Kidney (tissue), 14 donors: ENCODE results near the gene GRAMD2B. TPM values are rescaled to one million over a fixed set of nuclear protein-coding genes. Genes with fewer than 3 reads are reported as not detected.
A peak's percentile ranks its signal among the peaks of the same experiment; 100 is the strongest.

Experiments
- DNase-seq, 5 donors: peaks; one replicate each; pipeline ENCODE4 v3.0.0-alpha.2; 2013 to 2020
- FAIRE-seq: peaks from 2 replicates; lab custom pipeline; 2012; peaks lifted over from hg19 to GRCh38; lab: Jason Lieb, UNC
- H3K27ac ChIP-seq, 2 donors: one replicate each; pipeline ENCODE4 v1.7.0; 2013; ENCODE audit warnings: low read depth in 2 of 2, low read length in 2 of 2, inconsistent platforms in 1 of 2
- H3K27me3 ChIP-seq: one replicate; pipeline ENCODE4 v1.7.1; 2013; ENCODE audit warnings: low read length, inconsistent platforms; ENCODE audit not compliant: control insufficient read depth, insufficient read depth
- H3K36me3 ChIP-seq, 3 donors: one replicate each; pipeline versions ENCODE4 v1.7.0 to v1.7.1; 2013; ENCODE audit warnings: low read length in 3 of 3, control low read depth in 1 of 3, inconsistent platforms in 1 of 3; ENCODE audit not compliant: insufficient read depth in 3 of 3, control insufficient read depth in 2 of 3
- H3K4me1 ChIP-seq, 3 donors: one replicate each; pipeline versions ENCODE4 v1.7.0 to v1.7.1; 2013; ENCODE audit warnings: low read length in 3 of 3, inconsistent platforms in 1 of 3, low read depth in 1 of 3; ENCODE audit not compliant: control insufficient read depth in 2 of 3, insufficient read depth in 2 of 3
- H3K4me3 ChIP-seq, 3 donors: one replicate each; pipeline versions ENCODE4 v1.7.0 to v1.8.1; 2013; ENCODE audit warnings: low read length in 3 of 3, control low read depth in 1 of 3, inconsistent platforms in 1 of 3
- H3K9ac ChIP-seq, 3 donors: one replicate each; pipeline versions ENCODE4 v1.7.0 to v1.7.1; 2013; ENCODE audit warnings: low read length in 3 of 3, control low read depth in 1 of 3, inconsistent platforms in 1 of 3
- H3K9me3 ChIP-seq, 3 donors: one replicate each; pipeline versions ENCODE4 v1.7.0 to v1.7.1; 2013; ENCODE audit warnings: low read length in 3 of 3, control low read depth in 1 of 3, inconsistent platforms in 1 of 3; ENCODE audit not compliant: control insufficient read depth in 2 of 3, insufficient read depth in 1 of 3
- intact Hi-C: fragments of 100-400 bp; cut with DNase I; formaldehyde crosslinking; loops from one replicate; pipeline ENCODE4 v1.11.1; 2022
- polyA plus RNA-seq: library from polyadenylated mRNA; stranded (reverse); fragments of 350-450 nt; fragmentation: Illumina TruSeq; extraction: RNeasy Lipid Tissue Mini Kit (QIAGEN cat#74804); gene quantifications from one replicate; pipeline ENCODE4 v1.2.3, GENCODE V29; 2014; ENCODE audit warnings: low read depth, low replicate concordance; ENCODE audit not compliant: insufficient read depth
- total RNA-seq: library from RNA; stranded (reverse); fragmentation: NEBNext Ultra II Directional; extraction: Animal tissue kit (Norgen Biotek cat#: 25700); gene quantifications from one replicate; pipeline ENCODE4 v1.2.1, GENCODE V29; 2021
- TF ChIP-seq, protein P1 (sequence below): IDR thresholded peaks from 3 replicates; pipeline ENCODE4 v1.5.1; 2012; ENCODE audit warnings: mild to moderate bottlenecking, moderate library complexity, borderline replicate concordance; ENCODE audit not compliant: insufficient read depth; ENCODE audit errors: extremely low read depth
- donor health status: control.
- donor health status: control.
- donor health status: control.
- donor health status: control.
- donor health status: control.
- donor health status: DM: yes; HTN: yes; CAD: no.
- donor health status: Normal renal cell carcinoma (clear cell type).

The GRAMD2B gene
- total and polyA plus RNA-seq, 2 donors from 2014 or later: 18.4 to 38.5 TPM

GRCh38 chr5:126413856-126414255, 9.4 kb upstream of the GRAMD2B start:
- Histone ChIP-seq H3K27me3 (no peaks in the 10 kb centered on the region), H3K9ac (no peak overlapping the region), H3K27ac (no peak overlapping the region), H3K36me3 (no peaks in the 10 kb centered on the region), H3K9me3 (peaks cover 0 to 3% (median 0%) of the 10 kb centered on the region in 3 donors), H3K4me1 (peaks cover 0 to 15% (median 12%) of the 10 kb centered on the region in 3 donors), H3K4me3 (no peak overlapping the region)
- DNase-seq: no peak
- intact Hi-C loops: no loop called here
- TF ChIP-seq, protein P1, sequence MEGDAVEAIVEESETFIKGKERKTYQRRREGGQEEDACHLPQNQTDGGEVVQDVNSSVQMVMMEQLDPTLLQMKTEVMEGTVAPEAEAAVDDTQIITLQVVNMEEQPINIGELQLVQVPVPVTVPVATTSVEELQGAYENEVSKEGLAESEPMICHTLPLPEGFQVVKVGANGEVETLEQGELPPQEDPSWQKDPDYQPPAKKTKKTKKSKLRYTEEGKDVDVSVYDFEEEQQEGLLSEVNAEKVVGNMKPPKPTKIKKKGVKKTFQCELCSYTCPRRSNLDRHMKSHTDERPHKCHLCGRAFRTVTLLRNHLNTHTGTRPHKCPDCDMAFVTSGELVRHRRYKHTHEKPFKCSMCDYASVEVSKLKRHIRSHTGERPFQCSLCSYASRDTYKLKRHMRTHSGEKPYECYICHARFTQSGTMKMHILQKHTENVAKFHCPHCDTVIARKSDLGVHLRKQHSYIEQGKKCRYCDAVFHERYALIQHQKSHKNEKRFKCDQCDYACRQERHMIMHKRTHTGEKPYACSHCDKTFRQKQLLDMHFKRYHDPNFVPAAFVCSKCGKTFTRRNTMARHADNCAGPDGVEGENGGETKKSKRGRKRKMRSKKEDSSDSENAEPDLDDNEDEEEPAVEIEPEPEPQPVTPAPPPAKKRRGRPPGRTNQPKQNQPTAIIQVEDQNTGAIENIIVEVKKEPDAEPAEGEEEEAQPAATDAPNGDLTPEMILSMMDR: no peak
- no peak for FAIRE-seq

GRCh38 chr5:126414874-126415502, 8.2 kb upstream of the GRAMD2B start:
- DNase-seq (peak in 2 of 5 donors; percentile 25 to 76), FAIRE-seq (peak; percentile 92)
- TF ChIP-seq, protein P1: no peak
- Histone ChIP-seq H3K27me3 (no peaks in the 10 kb centered on the region), H3K4me1 (peaks cover 0 to 15% (median 12%) of the 10 kb centered on the region in 3 donors), H3K4me3 (peak overlapping the region in 1 of 3 donors; percentile 20), H3K36me3 (no peaks in the 10 kb centered on the region), H3K27ac (peak overlapping the region; percentile 32 to 55), H3K9me3 (peaks cover 0 to 3% (median 0%) of the 10 kb centered on the region in 3 donors), H3K9ac (no peak overlapping the region)
- intact Hi-C loops: no loop called here

- intact Hi-C loops: no loop called here
Observed at GRCh38 chr5:126415789-126416188, 7.4 kb upstream of the GRAMD2B start.

More at GRCh38 chr5:126415789-126416188, 7.4 kb upstream of the GRAMD2B start:
- Histone ChIP-seq H3K9me3 (no peaks in the 10 kb centered on the region), H3K4me3 (no peak overlapping the region), H3K9ac (no peak overlapping the region), H3K36me3 (no peaks in the 10 kb centered on the region), H3K4me1 (peaks cover 0 to 15% (median 12%) of the 10 kb centered on the region in 3 donors), H3K27ac (peak overlapping the region in 1 of 2 donors; percentile 55), H3K27me3 (no peaks in the 10 kb centered on the region)
- no peak for DNase-seq
- TF ChIP-seq, protein P1: no peak
- peak; percentile 78 for FAIRE-seq
